Testis (tissue), 2 donors: ENCODE data around the gene EFCAB14.

Source experiments
- POLR2A ChIP-seq: fragments of 450-650 bp; IDR thresholded peaks from one replicate; pipeline ENCODE4 v1.6.1; 2017; ENCODE audit warnings: antibody characterized with exemption, mild to moderate bottlenecking, moderate library complexity
- TF ChIP-seq, protein P1 (sequence below), 3 experiments: fragments of 450-650 bp in 2 of 3; fragments of 200-600 bp in 1 of 3; sonication (generic) in 1 of 3; IDR thresholded peaks; one replicate each; pipeline ENCODE4 v1.5.1; 2016 to 2019; ENCODE audit warnings: antibody characterized with exemption in 3 of 3, mild to moderate bottlenecking in 2 of 3, moderate library complexity in 1 of 3

DNA sequence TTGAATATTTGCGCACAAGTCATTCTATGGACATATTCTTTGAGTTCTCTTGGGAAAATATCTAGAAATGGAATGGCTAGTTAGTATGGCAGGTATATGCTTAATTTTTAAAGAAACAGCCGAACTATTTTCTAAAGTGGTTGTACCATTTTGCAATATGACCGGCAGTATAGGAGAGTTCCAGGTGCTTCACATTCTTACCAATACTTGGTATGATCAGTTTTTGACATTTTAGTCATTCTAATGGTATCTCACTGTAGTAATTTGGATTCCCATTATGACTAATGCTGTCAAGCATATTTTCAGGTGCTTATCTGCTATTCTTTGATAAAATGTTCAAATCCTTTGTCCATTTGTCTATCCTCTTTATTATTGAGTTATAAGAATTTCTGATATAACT lies 71.3 kb downstream of the EFCAB14 start:
- no peak for TF ChIP-seq POLR2A
- TF ChIP-seq, protein P1, sequence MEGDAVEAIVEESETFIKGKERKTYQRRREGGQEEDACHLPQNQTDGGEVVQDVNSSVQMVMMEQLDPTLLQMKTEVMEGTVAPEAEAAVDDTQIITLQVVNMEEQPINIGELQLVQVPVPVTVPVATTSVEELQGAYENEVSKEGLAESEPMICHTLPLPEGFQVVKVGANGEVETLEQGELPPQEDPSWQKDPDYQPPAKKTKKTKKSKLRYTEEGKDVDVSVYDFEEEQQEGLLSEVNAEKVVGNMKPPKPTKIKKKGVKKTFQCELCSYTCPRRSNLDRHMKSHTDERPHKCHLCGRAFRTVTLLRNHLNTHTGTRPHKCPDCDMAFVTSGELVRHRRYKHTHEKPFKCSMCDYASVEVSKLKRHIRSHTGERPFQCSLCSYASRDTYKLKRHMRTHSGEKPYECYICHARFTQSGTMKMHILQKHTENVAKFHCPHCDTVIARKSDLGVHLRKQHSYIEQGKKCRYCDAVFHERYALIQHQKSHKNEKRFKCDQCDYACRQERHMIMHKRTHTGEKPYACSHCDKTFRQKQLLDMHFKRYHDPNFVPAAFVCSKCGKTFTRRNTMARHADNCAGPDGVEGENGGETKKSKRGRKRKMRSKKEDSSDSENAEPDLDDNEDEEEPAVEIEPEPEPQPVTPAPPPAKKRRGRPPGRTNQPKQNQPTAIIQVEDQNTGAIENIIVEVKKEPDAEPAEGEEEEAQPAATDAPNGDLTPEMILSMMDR (IDR thresholded peaks at IDR 0.05) = no peak
